ENCODE data around the gene SETD1A.

- TF ChIP-seq CTCF (optimal IDR thresholded peaks at IDR 0.05 in 1 of 3, IDR thresholded peaks at IDR 0.05 in 1 of 3, conservative IDR thresholded peaks at IDR 0.05 in 1 of 3; ENCODE audit: extremely low read depth in 1 of 3, insufficient read depth in 2 of 3, low read length in 3 of 3) (no peak), EZH2 (IDR thresholded peaks at IDR 0.05; ENCODE audit: low read length) (no peak)
Measured at GRCh38 chr16:30980023-30980371, 22.4 kb downstream of the SETD1A start.

Data from keratinocyte (primary cell).